ENCODE data around the gene ORC4. TPM values are rescaled to one million over a fixed set of nuclear protein-coding genes. Genes with fewer than 3 reads are reported as not detected.

The ORC4 gene
- polyA plus RNA-seq, 1 donor (not counting 4 experiments of a cell fraction or from before 2014, with no cell fraction given) = 62.4 TPM

- H3K79me2 ChIP-seq (ENCODE audit: control insufficient read depth, insufficient read depth, low read length) = peaks cover 22% of the 10 kb centered on the region
- H3K27me3 ChIP-seq (ENCODE audit: control insufficient read depth, extremely low read depth, insufficient read depth, low read length) = no peaks in the 10 kb centered on the region
- no peaks in the 10 kb centered on the region for H3K9me1 ChIP-seq (ENCODE audit: control insufficient read depth, extremely low read depth, insufficient read depth, low read length)
- H3K27ac ChIP-seq (ENCODE audit: control insufficient read depth, insufficient read depth, low read length) = no peak overlapping the region
- H3K9me3 ChIP-seq (ENCODE audit: control insufficient read depth, low read depth, low read length) = no peaks in the 10 kb centered on the region
- H2AFZ ChIP-seq (ENCODE audit: control insufficient read depth, low read length) = no peak overlapping the region
- no peak overlapping the region for H3K9ac ChIP-seq (ENCODE audit: control insufficient read depth, extremely low read depth, insufficient read depth, low read length)
- DNase-seq (ENCODE audit: low read depth, low spot score) (no peak), FAIRE-seq (no peak)
- no peak overlapping the region for H3K4me3 ChIP-seq (ENCODE audit: control insufficient read depth in 2 of 3, extremely low read depth in 1 of 3, insufficient read depth in 2 of 3, low read depth in 1 of 3, low read length in 3 of 3)
- dilution Hi-C loops (cut with MboI; ENCODE audit: extremely low pct_ligation_motif_present, low sequenced_read_pairs) = no loop called here
- no peaks in the 10 kb centered on the region for H3K36me3 ChIP-seq (ENCODE audit: control insufficient read depth in 2 of 2, extremely low read depth in 1 of 2, insufficient read depth in 2 of 2, low read length in 2 of 2)
- H3K4me1 ChIP-seq (ENCODE audit: control insufficient read depth, extremely low read depth, insufficient read depth, low read length) = no peaks in the 10 kb centered on the region
- H3K4me2 ChIP-seq (ENCODE audit: control insufficient read depth, extremely low read depth, insufficient read depth, low read depth, low read length) = no peak overlapping the region
- no peaks in the 10 kb centered on the region for H4K20me1 ChIP-seq (ENCODE audit: control insufficient read depth, extremely low read depth, insufficient read depth, low read length)
- no peak for TF ChIP-seq EZH2 (IDR thresholded peaks at IDR 0.05; ENCODE audit: low read length)
- TF ChIP-seq CTCF (optimal IDR thresholded peaks at IDR 0.05 in 1 of 3, IDR thresholded peaks at IDR 0.05 in 1 of 3, conservative IDR thresholded peaks at IDR 0.05 in 1 of 3; ENCODE audit: extremely low read depth in 1 of 3, insufficient read depth in 2 of 3, low read length in 3 of 3) = no peak
Observed at GRCh38 chr2:147976102-147976501, 44.4 kb downstream of the ORC4 start.

GRCh38 chr2:147968571-147968970 is 52.0 kb downstream of the ORC4 start:
- no peaks in the 10 kb centered on the region for H4K20me1 ChIP-seq (ENCODE audit: control insufficient read depth, extremely low read depth, insufficient read depth, low read length)
- no peaks in the 10 kb centered on the region for H3K4me1 ChIP-seq (ENCODE audit: control insufficient read depth, extremely low read depth, insufficient read depth, low read length)
- no peak overlapping the region for H3K4me2 ChIP-seq (ENCODE audit: control insufficient read depth, extremely low read depth, insufficient read depth, low read depth, low read length)
- no peaks in the 10 kb centered on the region for H3K9me1 ChIP-seq (ENCODE audit: control insufficient read depth, extremely low read depth, insufficient read depth, low read length)
- no peak for DNase-seq (ENCODE audit: low read depth, low spot score)
- H3K27ac ChIP-seq (ENCODE audit: control insufficient read depth, insufficient read depth, low read length) = no peak overlapping the region
- no peaks in the 10 kb centered on the region for H3K27me3 ChIP-seq (ENCODE audit: control insufficient read depth, extremely low read depth, insufficient read depth, low read length)
- H3K9me3 ChIP-seq (ENCODE audit: control insufficient read depth, low read depth, low read length) = no peaks in the 10 kb centered on the region
- FAIRE-seq = no peak
- H3K9ac ChIP-seq (ENCODE audit: control insufficient read depth, extremely low read depth, insufficient read depth, low read length) = no peak overlapping the region
- H2AFZ ChIP-seq (ENCODE audit: control insufficient read depth, low read length) = no peak overlapping the region
- TF ChIP-seq CTCF (optimal IDR thresholded peaks at IDR 0.05 in 1 of 3, IDR thresholded peaks at IDR 0.05 in 1 of 3, conservative IDR thresholded peaks at IDR 0.05 in 1 of 3; ENCODE audit: extremely low read depth in 1 of 3, insufficient read depth in 2 of 3, low read length in 3 of 3) (no peak), EZH2 (IDR thresholded peaks at IDR 0.05; ENCODE audit: low read length) (no peak)
- H3K4me3 ChIP-seq (ENCODE audit: control insufficient read depth in 2 of 3, extremely low read depth in 1 of 3, insufficient read depth in 2 of 3, low read depth in 1 of 3, low read length in 3 of 3) = no peak overlapping the region
- peaks cover 0 to 3% of the 10 kb centered on the region in 2 experiments for H3K36me3 ChIP-seq (ENCODE audit: control insufficient read depth in 2 of 2, extremely low read depth in 1 of 2, insufficient read depth in 2 of 2, low read length in 2 of 2)
- dilution Hi-C loops (cut with MboI; ENCODE audit: extremely low pct_ligation_motif_present, low sequenced_read_pairs) = no loop called here
- H3K79me2 ChIP-seq (ENCODE audit: control insufficient read depth, insufficient read depth, low read length) = peaks cover 5% of the 10 kb centered on the region

Data from keratinocyte (primary cell).